NCI-H524 (cell line): ENCODE results near the gene FNDC4.

ENCODE experiments used
- DNase-seq, 2 experiments: peaks; one replicate each; lab custom pipeline; 2025; lab: John Stamatoyannopoulos, UW

The FNDC4 gene

GRCh38 chr2:27494284-27494943 lies 586 bp downstream of the FNDC4 start:
- no peak for DNase-seq

- DNase-seq: no peak
Measured at GRCh38 chr2:27493948-27494283, 1.1 kb downstream of the FNDC4 start.

- DNase-seq: no peak
Measured at GRCh38 chr2:27492557-27492956, 2.4 kb downstream of the FNDC4 start.

- peak; percentile 100 for DNase-seq
Measured at GRCh38 chr2:27489498-27490397, 5.3 kb downstream of the FNDC4 start, which contains the start of gene IFT172. IFT172 (minus strand) TSS chr2:27489743; CDS start chr2:27489653, 90 bp downstream.

GRCh38 chr2:27489118-27489497 lies 5.9 kb downstream of the FNDC4 start:
- DNase-seq: peak in 1 of 2 experiments; percentile 35

GRCh38 chr2:27485496-27485895 lies 9.5 kb downstream of the FNDC4 start:
- DNase-seq: no peak

GRCh38 chr2:27471961-27472360 lies 23.0 kb downstream of the FNDC4 start:
- no peak for DNase-seq

GRCh38 chr2:27464443-27464842 lies 30.6 kb downstream of the FNDC4 start:
- no peak for DNase-seq

- no peak for DNase-seq
Measured at GRCh38 chr2:27461118-27461517, 33.9 kb downstream of the FNDC4 start.

GRCh38 chr2:27453968-27454367 lies 41.0 kb downstream of the FNDC4 start:
- DNase-seq: no peak

- DNase-seq: no peak
Measured at GRCh38 chr2:27451095-27451494, 43.9 kb downstream of the FNDC4 start.

- DNase-seq: no peak
Measured at GRCh38 chr2:27448381-27448780, 46.6 kb downstream of the FNDC4 start.

- no peak for DNase-seq
Measured at GRCh38 chr2:27446057-27446456, 48.9 kb downstream of the FNDC4 start.

- no peak for DNase-seq
Measured at GRCh38 chr2:27445615-27446014, 49.4 kb downstream of the FNDC4 start.

- DNase-seq: no peak
Measured at GRCh38 chr2:27445155-27445554, 49.8 kb downstream of the FNDC4 start.

GRCh38 chr2:27442920-27443282 lies 52.1 kb downstream of the FNDC4 start:
- DNase-seq: no peak

GRCh38 chr2:27441958-27442919 lies 52.8 kb downstream of the FNDC4 start, which contains the start of gene KRTCAP3:
KRTCAP3 (plus strand) TSS chr2:27442381; CDS start chr2:27442413, 32 bp downstream.
- DNase-seq: no peak
